ENCODE data around the gene STK17B. TPM values are rescaled to one million over a fixed set of nuclear protein-coding genes. Genes with fewer than 3 reads are reported as not detected.

Gene STK17B
- total and polyA plus RNA-seq, 2 of the 13 experiments (the other 11 are each of a cell fraction or from before 2014, with no cell fraction given): 1.6 to 4.5 TPM

DNA sequence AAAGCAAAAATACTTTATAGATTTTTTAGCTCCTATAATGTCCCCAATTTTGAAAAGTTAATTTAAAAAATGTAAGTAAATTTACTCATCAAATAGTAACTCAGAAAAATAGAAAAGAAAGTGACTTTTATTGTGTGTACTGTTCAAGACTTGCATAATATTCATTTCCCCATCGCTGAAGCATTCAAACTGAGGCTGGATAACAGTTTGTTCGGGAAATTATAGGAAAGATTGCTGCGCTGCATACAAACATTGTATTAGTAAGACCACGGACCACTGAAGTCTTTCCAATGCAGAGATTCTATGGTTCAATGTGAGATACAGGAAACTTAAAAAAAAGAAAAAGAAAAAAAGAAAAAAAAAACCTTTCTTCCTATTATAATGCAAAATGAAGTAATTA is 10.4 kb downstream of the STK17B start:
- TF ChIP-seq POGZ (CRISPR knock-in tag; IDR thresholded peaks at IDR 0.05): no peak
- no peak for TF ChIP-seq ZNF335 (CRISPR knock-in tag; IDR thresholded peaks at IDR 0.05)
- TF ChIP-seq, protein P1, sequence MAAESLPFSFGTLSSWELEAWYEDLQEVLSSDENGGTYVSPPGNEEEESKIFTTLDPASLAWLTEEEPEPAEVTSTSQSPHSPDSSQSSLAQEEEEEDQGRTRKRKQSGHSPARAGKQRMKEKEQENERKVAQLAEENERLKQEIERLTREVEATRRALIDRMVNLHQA (CRISPR knock-in tag; IDR thresholded peaks at IDR 0.05): no peak
- TF ChIP-seq EHMT2 (IDR thresholded peaks at IDR 0.05; ENCODE audit: borderline replicate concordance, low read depth, low read length): no peak
- TF ChIP-seq POLR2G (IDR thresholded peaks at IDR 0.05; ENCODE audit: low read depth, low read length): no peak
- no peak for TF ChIP-seq ZNF350 (CRISPR knock-in tag; IDR thresholded peaks at IDR 0.05; ENCODE audit: borderline replicate concordance, low read depth)
- no peak for TF ChIP-seq ASH2L (IDR thresholded peaks at IDR 0.05; ENCODE audit: insufficient read length, low read depth, low read length)
- TF ChIP-seq, protein P2, sequence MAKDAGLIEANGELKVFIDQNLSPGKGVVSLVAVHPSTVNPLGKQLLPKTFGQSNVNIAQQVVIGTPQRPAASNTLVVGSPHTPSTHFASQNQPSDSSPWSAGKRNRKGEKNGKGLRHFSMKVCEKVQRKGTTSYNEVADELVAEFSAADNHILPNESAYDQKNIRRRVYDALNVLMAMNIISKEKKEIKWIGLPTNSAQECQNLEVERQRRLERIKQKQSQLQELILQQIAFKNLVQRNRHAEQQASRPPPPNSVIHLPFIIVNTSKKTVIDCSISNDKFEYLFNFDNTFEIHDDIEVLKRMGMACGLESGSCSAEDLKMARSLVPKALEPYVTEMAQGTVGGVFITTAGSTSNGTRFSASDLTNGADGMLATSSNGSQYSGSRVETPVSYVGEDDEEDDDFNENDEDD (CRISPR knock-in tag; IDR thresholded peaks at IDR 0.05; ENCODE audit: borderline replicate concordance): no peak
- no peak for TF ChIP-seq SCMH1 (CRISPR knock-in tag; IDR thresholded peaks at IDR 0.05; ENCODE audit: borderline replicate concordance)
- TF ChIP-seq, protein P3, sequence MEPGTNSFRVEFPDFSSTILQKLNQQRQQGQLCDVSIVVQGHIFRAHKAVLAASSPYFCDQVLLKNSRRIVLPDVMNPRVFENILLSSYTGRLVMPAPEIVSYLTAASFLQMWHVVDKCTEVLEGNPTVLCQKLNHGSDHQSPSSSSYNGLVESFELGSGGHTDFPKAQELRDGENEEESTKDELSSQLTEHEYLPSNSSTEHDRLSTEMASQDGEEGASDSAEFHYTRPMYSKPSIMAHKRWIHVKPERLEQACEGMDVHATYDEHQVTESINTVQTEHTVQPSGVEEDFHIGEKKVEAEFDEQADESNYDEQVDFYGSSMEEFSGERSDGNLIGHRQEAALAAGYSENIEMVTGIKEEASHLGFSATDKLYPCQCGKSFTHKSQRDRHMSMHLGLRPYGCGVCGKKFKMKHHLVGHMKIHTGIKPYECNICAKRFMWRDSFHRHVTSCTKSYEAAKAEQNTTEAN (CRISPR knock-in tag; conservative IDR thresholded peaks at IDR 0.05): no peak
- TF ChIP-seq SALL1 (CRISPR knock-in tag; IDR thresholded peaks at IDR 0.05): no peak
- no peak for TF ChIP-seq ZNF556 (CRISPR knock-in tag; IDR thresholded peaks at IDR 0.05; ENCODE audit: borderline replicate concordance)
- TF ChIP-seq, protein P4, sequence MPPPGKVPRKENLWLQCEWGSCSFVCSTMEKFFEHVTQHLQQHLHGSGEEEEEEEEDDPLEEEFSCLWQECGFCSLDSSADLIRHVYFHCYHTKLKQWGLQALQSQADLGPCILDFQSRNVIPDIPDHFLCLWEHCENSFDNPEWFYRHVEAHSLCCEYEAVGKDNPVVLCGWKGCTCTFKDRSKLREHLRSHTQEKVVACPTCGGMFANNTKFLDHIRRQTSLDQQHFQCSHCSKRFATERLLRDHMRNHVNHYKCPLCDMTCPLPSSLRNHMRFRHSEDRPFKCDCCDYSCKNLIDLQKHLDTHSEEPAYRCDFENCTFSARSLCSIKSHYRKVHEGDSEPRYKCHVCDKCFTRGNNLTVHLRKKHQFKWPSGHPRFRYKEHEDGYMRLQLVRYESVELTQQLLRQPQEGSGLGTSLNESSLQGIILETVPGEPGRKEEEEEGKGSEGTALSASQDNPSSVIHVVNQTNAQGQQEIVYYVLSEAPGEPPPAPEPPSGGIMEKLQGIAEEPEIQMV (CRISPR knock-in tag; IDR thresholded peaks at IDR 0.05; ENCODE audit: low read depth): no peak
- ATAC-seq (no peak), DNase-seq (ENCODE audit: low spot score) (no peak), FAIRE-seq (no peak)
- BruUV-seq (replicated peaks): no TSS peak
- Histone ChIP-seq H4K20me1 (ENCODE audit: insufficient read depth, low read length) (no peaks in the 10 kb centered on the region), H3K27me3 (ENCODE audit: control insufficient read depth in 1 of 2, insufficient read depth in 2 of 2, low read length in 2 of 2) (no peaks in the 10 kb centered on the region), H3K9me3 (ENCODE audit: low read length) (no peaks in the 10 kb centered on the region), H2AFZ (ENCODE audit: low read length) (no peak overlapping the region), H3K36me3 (replicated peaks in 1 of 2; ENCODE audit: control insufficient read depth in 1 of 2, insufficient read depth in 2 of 2, low read length in 2 of 2) (no peaks in the 10 kb centered on the region), H3K79me2 (ENCODE audit: insufficient read depth, low read length) (no peaks in the 10 kb centered on the region), H3K27ac (ENCODE audit: extremely low read length, insufficient read depth, low read length) (no peak overlapping the region), H3K9ac (ENCODE audit: insufficient read depth, low read depth, low read length) (no peak overlapping the region), H3K4me1 (ENCODE audit: insufficient read depth, low read length) (no peaks in the 10 kb centered on the region), H3K4me2 (ENCODE audit: low read depth, low read length) (no peak overlapping the region), H3K4me3 (replicated peaks in 1 of 3; ENCODE audit: insufficient read depth in 1 of 3, low read depth in 2 of 3, low read length in 3 of 3) (no peak overlapping the region)
- 92% methylated on average over 4 of the region's 4 CpGs for WGBS (ENCODE audit: low lambda C conversion rate)
- intact Hi-C loops (cut with micrococcal nuclease; ENCODE audit: unreplicated experiment): no loop called here
- ChIA-PET CTCF (ENCODE audit: low intra/inter-chr PET ratio, low total read pairs) (no interaction called here), POLR2A (no interaction called here)
- in situ Hi-C loops (cut with HindIII; ENCODE audit: extremely low pct_ligation_motif_present, low pct_unique_long_range_greater_than_20kb): no loop called here

All from HepG2 (cell line).